ENCODE data around the gene FANCL.

DNA sequence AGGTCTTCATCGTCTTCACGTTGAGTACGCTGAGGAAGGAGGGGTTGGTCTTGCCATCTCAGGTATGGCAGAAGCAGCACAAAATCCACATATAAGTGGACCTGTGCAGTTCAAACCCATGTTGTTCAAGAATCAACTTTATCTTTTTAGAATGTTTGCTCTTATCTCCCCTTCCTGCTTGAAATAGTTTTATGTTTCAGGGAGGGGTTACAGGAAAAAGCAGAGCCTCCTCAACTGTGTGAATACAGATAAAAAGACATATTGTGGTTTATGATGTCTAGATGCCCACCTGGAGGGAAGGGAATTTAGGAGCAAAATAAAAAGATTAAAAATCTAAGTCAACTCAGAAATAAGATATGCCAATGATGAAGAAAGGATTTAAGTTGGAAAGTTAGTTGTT, 118.6 kb downstream of the FANCL start:
- TF ChIP-seq, protein P1, sequence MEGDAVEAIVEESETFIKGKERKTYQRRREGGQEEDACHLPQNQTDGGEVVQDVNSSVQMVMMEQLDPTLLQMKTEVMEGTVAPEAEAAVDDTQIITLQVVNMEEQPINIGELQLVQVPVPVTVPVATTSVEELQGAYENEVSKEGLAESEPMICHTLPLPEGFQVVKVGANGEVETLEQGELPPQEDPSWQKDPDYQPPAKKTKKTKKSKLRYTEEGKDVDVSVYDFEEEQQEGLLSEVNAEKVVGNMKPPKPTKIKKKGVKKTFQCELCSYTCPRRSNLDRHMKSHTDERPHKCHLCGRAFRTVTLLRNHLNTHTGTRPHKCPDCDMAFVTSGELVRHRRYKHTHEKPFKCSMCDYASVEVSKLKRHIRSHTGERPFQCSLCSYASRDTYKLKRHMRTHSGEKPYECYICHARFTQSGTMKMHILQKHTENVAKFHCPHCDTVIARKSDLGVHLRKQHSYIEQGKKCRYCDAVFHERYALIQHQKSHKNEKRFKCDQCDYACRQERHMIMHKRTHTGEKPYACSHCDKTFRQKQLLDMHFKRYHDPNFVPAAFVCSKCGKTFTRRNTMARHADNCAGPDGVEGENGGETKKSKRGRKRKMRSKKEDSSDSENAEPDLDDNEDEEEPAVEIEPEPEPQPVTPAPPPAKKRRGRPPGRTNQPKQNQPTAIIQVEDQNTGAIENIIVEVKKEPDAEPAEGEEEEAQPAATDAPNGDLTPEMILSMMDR (IDR thresholded peaks at IDR 0.05): no peak
- no peak for TF ChIP-seq POLR2A (IDR thresholded peaks at IDR 0.05)

Measured in testis (tissue), 2 donors.